GM12878 (cell line): Measurements from ENCODE around the gene PIEZO2. TPM values are rescaled to one million over a fixed set of nuclear protein-coding genes. Genes with fewer than 3 reads are reported as not detected.

ENCODE experiments used
- ATAC-seq: fragments of 200-7000 bp; cut with Tn5 transposase; 3 replicates; pipeline ENCODE4 v1.9.1; 2020; ENCODE audit warnings: mild to moderate bottlenecking, moderate library complexity
- BruUV-seq: library from RNA; stranded (reverse); fragments of 400-500 nt; replicated peaks from 2 replicates; lab custom pipeline; 2021; lab: Mats Ljungman, UMichigan
- CTCF ChIA-PET: fragments of 300-600 bp; sonication (Branson Sonifier 250); formaldehyde crosslinking; extraction: SDS; loops from one replicate; lab custom pipeline; 2021; ENCODE audit warnings: inconsistent platforms; lab: Yijun Ruan, JAX
- POLR2A ChIA-PET: fragments of 350-600 bp; formaldehyde crosslinking; extraction: SDS; loops from one replicate; lab custom pipeline; 2021; ENCODE audit warnings: inconsistent platforms; lab: Charles Lee
- RAD21 ChIA-PET: fragments of 300-600 bp; sonication (Branson Sonifier 250); formaldehyde crosslinking; loops from one replicate; lab custom pipeline; 2023; ENCODE audit warnings: antibody characterized with exemption; ENCODE audit not compliant: unreplicated experiment; lab: Charles Lee
- SMC1A ChIA-PET: fragments of 300-600 bp; sonication (Branson Sonifier 250); formaldehyde crosslinking; loops from one replicate; lab custom pipeline; 2023; ENCODE audit not compliant: unreplicated experiment, uncharacterized antibody; lab: Charles Lee
- DNase-seq: peaks from one replicate; pipeline ENCODE4 v3.0.0-alpha.2; 2011; ENCODE audit warnings: low read depth, low spot score
- FAIRE-seq: peaks from 3 replicates; lab custom pipeline; 2011; peaks lifted over from hg19 to GRCh38; lab: Jason Lieb, UNC
- H2AFZ ChIP-seq: 2 replicates; pipeline ENCODE4 v1.6.0; 2011; ENCODE audit warnings: low read depth, low read length, control low read depth; ENCODE audit not compliant: control insufficient read depth
- H3K27ac ChIP-seq: 2 replicates; pipeline ENCODE4 v1.5.1; 2011; ENCODE audit warnings: control low read depth; ENCODE audit not compliant: control insufficient read depth, insufficient read depth
- H3K27me3 ChIP-seq, 2 experiments: replicated peaks in 1 of 2; 2 replicates each; pipeline versions ENCODE4 v1.6.0 to v1.6.1; 2011; ENCODE audit warnings: low read length in 1 of 2; ENCODE audit not compliant: control insufficient read depth in 2 of 2, insufficient read depth in 2 of 2
- H3K36me3 ChIP-seq, 2 experiments: 2 replicates each; pipeline ENCODE4 v1.5.1; 2011; ENCODE audit warnings: low read length in 1 of 2; ENCODE audit not compliant: control insufficient read depth in 2 of 2, insufficient read depth in 2 of 2
- H3K4me1 ChIP-seq: 2 replicates; pipeline ENCODE4 v1.6.1; 2011; ENCODE audit warnings: mild to moderate bottlenecking, low read length, moderate library complexity, mixed read lengths; ENCODE audit not compliant: control insufficient read depth, insufficient read depth
- H3K4me2 ChIP-seq: 2 replicates; pipeline ENCODE4 v1.6.0; 2011; ENCODE audit warnings: control low read depth; ENCODE audit not compliant: control insufficient read depth, insufficient read depth
- H3K4me3 ChIP-seq: fragments of 200-600 bp; sonication (generic); 2 replicates; pipeline ENCODE4 v1.5.1; 2016
- H3K79me2 ChIP-seq: 2 replicates; pipeline ENCODE4 v1.6.0; 2011; ENCODE audit warnings: low read length; ENCODE audit not compliant: control insufficient read depth, insufficient read depth
- H3K9ac ChIP-seq: 2 replicates; pipeline ENCODE4 v1.8.0; 2011; ENCODE audit warnings: low read length, control low read depth, mixed read lengths; ENCODE audit not compliant: control insufficient read depth, insufficient read depth
- H3K9me3 ChIP-seq: replicated peaks from 3 replicates; pipeline ENCODE4 v1.5.1; 2011; ENCODE audit warnings: mild to moderate bottlenecking, low read length; ENCODE audit not compliant: control insufficient read depth, insufficient read depth
- H4K20me1 ChIP-seq: 2 replicates; pipeline ENCODE4 v1.6.0; 2011; ENCODE audit not compliant: control insufficient read depth, insufficient read depth
- BHLHE40 ChIP-seq, 2 experiments: fragments of 450-650 bp in 1 of 2; IDR thresholded peaks; 2 replicates each; pipeline ENCODE4 v1.6.1; 2011 to 2017; ENCODE audit warnings: low read depth in 2 of 2, borderline replicate concordance in 1 of 2, improper control_type of control experiment in 1 of 2, low read length in 1 of 2, mild to moderate bottlenecking in 1 of 2
- FOS ChIP-seq: IDR thresholded peaks from 3 replicates; pipeline ENCODE4 v1.6.1; 2011; ENCODE audit warnings: borderline replicate concordance; ENCODE audit not compliant: insufficient read length; ENCODE audit errors: extremely low read depth
- IKZF1 ChIP-seq: fragments of 450-650 bp; conservative IDR thresholded peaks from 2 replicates; pipeline ENCODE4 v1.6.1; 2017; ENCODE audit warnings: antibody characterized with exemption, mild to moderate bottlenecking
- IRF5 ChIP-seq: fragments of 450-650 bp; IDR thresholded peaks from 2 replicates; pipeline ENCODE4 v1.6.1; 2017; ENCODE audit warnings: borderline replicate concordance
- MEF2B ChIP-seq: fragments of 450-650 bp; IDR thresholded peaks from 2 replicates; pipeline ENCODE4 v1.6.1; 2018; ENCODE audit warnings: mild to moderate bottlenecking, moderate library complexity; ENCODE audit not compliant: partially characterized antibody, poor library complexity, severe bottlenecking
- NFYA ChIP-seq: IDR thresholded peaks from 2 replicates; pipeline ENCODE4 v1.6.1; 2011; ENCODE audit warnings: low read depth, mild to moderate bottlenecking, low read length, improper control_type of control experiment, borderline replicate concordance
- NR2C2 ChIP-seq: IDR thresholded peaks from 2 replicates; pipeline ENCODE4 v1.6.1; 2011; ENCODE audit warnings: borderline replicate concordance, low read depth; ENCODE audit not compliant: control insufficient read depth, insufficient read length
- POLR2AphosphoS5 ChIP-seq: IDR thresholded peaks from 2 replicates; pipeline ENCODE4 v1.6.1; 2011; ENCODE audit warnings: mild to moderate bottlenecking, low read length, inconsistent platforms
- POU2F2 ChIP-seq: IDR thresholded peaks from 3 replicates; pipeline ENCODE4 v1.6.1; 2011; ENCODE audit warnings: low read depth, mild to moderate bottlenecking, low read length, borderline replicate concordance
- RAD21 ChIP-seq: IDR thresholded peaks from 2 replicates; pipeline ENCODE4 v1.6.1; 2011; ENCODE audit warnings: mild to moderate bottlenecking, low read depth, low read length, moderate library complexity; ENCODE audit not compliant: insufficient read depth
- RBBP5 ChIP-seq: fragments of 200-600 bp; sonication (generic); conservative IDR thresholded peaks from 2 replicates; pipeline ENCODE4 v1.6.1; 2016
- RELB ChIP-seq: fragments of 450-650 bp; IDR thresholded peaks from 2 replicates; pipeline ENCODE4 v1.6.1; 2017; ENCODE audit warnings: low read depth, mild to moderate bottlenecking, moderate library complexity
- TCF12 ChIP-seq: IDR thresholded peaks from 2 replicates; pipeline ENCODE4 v1.6.1; 2011; ENCODE audit warnings: low read depth, mild to moderate bottlenecking, low read length
- ZNF24 ChIP-seq: fragments of 450-650 bp; IDR thresholded peaks from 2 replicates; pipeline ENCODE4 v1.6.1; 2017; ENCODE audit warnings: antibody characterized with exemption, mild to moderate bottlenecking
- WGBS: methylation state at CpG from one replicate; pipeline ENCODE4 v1.1.6; 2016; ENCODE audit warnings: low lambda C conversion rate; ENCODE audit not compliant: insufficient replicate concordance, insufficient coverage; ENCODE audit errors: missing lambda C conversion rate; 5-methylcytosine and 5-hydroxymethylcytosine counted together
- in situ Hi-C: fragments of 300-500 bp; cut with MboI; formaldehyde crosslinking; loops from 9 replicates; pipeline ENCODE4 v1.14.3; 2018; ENCODE audit warnings: mixed read lengths
- intact Hi-C: fragments of 100-400 bp; cut with micrococcal nuclease; formaldehyde crosslinking; loops from one replicate; pipeline ENCODE4 v1.14.2; 2022; ENCODE audit not compliant: unreplicated experiment
- polyA plus RNA-seq, 11 experiments: library from polyadenylated mRNA; depleted of rRNA in 4 of 11; unstranded in 6 of 11; stranded (reverse) in 5 of 11; fragments of >200 nt; fragmentation: Nextera tagmentation in 4 of 11; fragmentation: Illumina TruSeq in 1 of 11; extraction: Ambion mirVana in 4 of 11; extraction: Trizol in 1 of 11; gene quantifications; 1 replicate in 1 of 11; 2 replicates in 10 of 11; pipeline versions ENCODE4 v1.2.1 to v1.2.3, GENCODE V29; 2011 to 2016; ENCODE audit warnings: inconsistent platforms in 2 of 11, missing spikeins in 2 of 11, low read depth in 1 of 11
- total RNA-seq, 4 experiments: library from RNA; depleted of rRNA in 3 of 4; stranded (reverse); fragments of >200 nt in 3 of 4; fragmentation: Illumina TruSeq in 1 of 4; extraction: Trizol in 1 of 4; gene quantifications; 2 replicates each; pipeline versions ENCODE4 v1.2.1 to v1.2.3, GENCODE V29; 2013 to 2021
- TF ChIP-seq, protein P1 (sequence below), 3 experiments: IDR thresholded peaks in 2 of 3; conservative IDR thresholded peaks in 1 of 3; 2 replicates each; pipeline ENCODE4 v1.5.1; 2011; ENCODE audit warnings: low read depth in 3 of 3, low read length in 3 of 3, mild to moderate bottlenecking in 3 of 3, control low read depth in 2 of 3, moderate library complexity in 2 of 3, inconsistent platforms in 1 of 3, mixed read lengths in 1 of 3; ENCODE audit not compliant: control insufficient read depth in 2 of 3, insufficient read depth in 1 of 3; ENCODE audit errors: extremely low read depth in 1 of 3

The PIEZO2 gene
- total and polyA plus RNA-seq, 10 of the 15 experiments (the other 5 are each of a cell fraction or from before 2014, with no cell fraction given) = 6.7 to 42.3 (median 27.4) TPM

GRCh38 chr18:11021477-11021876 lies 127.9 kb downstream of the PIEZO2 start:
- FAIRE-seq (no peak), DNase-seq (no peak), ATAC-seq (peak; percentile 65)
- H3K27ac ChIP-seq = peak overlapping the region; percentile 54
- no peaks in the 10 kb centered on the region for H3K27me3 ChIP-seq
- H3K4me3 ChIP-seq = 0 out of 2 replicates have a peak overlapping the region, but pooled peaks have one; percentile 53
- 0 out of 4 replicates have a peak, but pooled peaks cover 0 to 4% of the 10 kb centered on the region in 2 experiments for H3K36me3 ChIP-seq
- peaks cover 36% of the 10 kb centered on the region for H3K4me1 ChIP-seq
- 74% methylated on average over 7 of the region's 8 CpGs for WGBS
- CTCF ChIA-PET = interaction anchor here (1.2 to 1.9 kb wide), 4 partner anchors 15 to 123 kb away, joined by 5 to 9 read pairs (median 6); no protein-coding TSS in a partner anchor
- H3K9ac ChIP-seq = peak overlapping the region; percentile 53
- no peak overlapping the region for H2AFZ ChIP-seq
- peaks cover 38% of the 10 kb centered on the region for H3K79me2 ChIP-seq
- peak overlapping the region; percentile 36 for H3K4me2 ChIP-seq
- RAD21 ChIA-PET = interaction anchor here (1.1 to 2.4 kb wide), 5 partner anchors 10 to 70 kb away, joined by 5 to 14 read pairs (median 7); no protein-coding TSS in a partner anchor
- H3K9me3 ChIP-seq = no peaks in the 10 kb centered on the region; the same call in 1 of the 3 replicates
- no peaks in the 10 kb centered on the region for H4K20me1 ChIP-seq
- no TSS peak for BruUV-seq
- intact Hi-C loops (no loop called here), in situ Hi-C loops (no loop called here)
- SMC1A ChIA-PET = interaction anchor here (1.0 to 5.2 kb wide), 16 partner anchors 8 to 168 kb away, joined by 3 to 42 read pairs (median 8); no protein-coding TSS in a partner anchor
- POLR2A ChIA-PET = interaction anchor here (1.2 to 2.3 kb wide), 2 partner anchors 15 to 51 kb away, joined by 5 to 7 read pairs; no protein-coding TSS in a partner anchor
- no peak for TF ChIP-seq RBBP5
- peak; percentile 64 for TF ChIP-seq MEF2B
- TF ChIP-seq, protein P1, sequence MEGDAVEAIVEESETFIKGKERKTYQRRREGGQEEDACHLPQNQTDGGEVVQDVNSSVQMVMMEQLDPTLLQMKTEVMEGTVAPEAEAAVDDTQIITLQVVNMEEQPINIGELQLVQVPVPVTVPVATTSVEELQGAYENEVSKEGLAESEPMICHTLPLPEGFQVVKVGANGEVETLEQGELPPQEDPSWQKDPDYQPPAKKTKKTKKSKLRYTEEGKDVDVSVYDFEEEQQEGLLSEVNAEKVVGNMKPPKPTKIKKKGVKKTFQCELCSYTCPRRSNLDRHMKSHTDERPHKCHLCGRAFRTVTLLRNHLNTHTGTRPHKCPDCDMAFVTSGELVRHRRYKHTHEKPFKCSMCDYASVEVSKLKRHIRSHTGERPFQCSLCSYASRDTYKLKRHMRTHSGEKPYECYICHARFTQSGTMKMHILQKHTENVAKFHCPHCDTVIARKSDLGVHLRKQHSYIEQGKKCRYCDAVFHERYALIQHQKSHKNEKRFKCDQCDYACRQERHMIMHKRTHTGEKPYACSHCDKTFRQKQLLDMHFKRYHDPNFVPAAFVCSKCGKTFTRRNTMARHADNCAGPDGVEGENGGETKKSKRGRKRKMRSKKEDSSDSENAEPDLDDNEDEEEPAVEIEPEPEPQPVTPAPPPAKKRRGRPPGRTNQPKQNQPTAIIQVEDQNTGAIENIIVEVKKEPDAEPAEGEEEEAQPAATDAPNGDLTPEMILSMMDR (IDR thresholded peaks at IDR 0.05 in 2 of 3, conservative IDR thresholded peaks at IDR 0.05 in 1 of 3; ENCODE audit: control insufficient read depth in 2 of 3, extremely low read depth in 1 of 3, insufficient read depth in 1 of 3, low read depth in 3 of 3, low read length in 3 of 3) = peak in 1 of 3 experiments; percentile 6; a peak in 1 of 6 replicates
- 0 out of 2 replicates have a peak, but pooled peaks have one; percentile 2 for TF ChIP-seq RELB
- TF ChIP-seq TCF12 = peak; percentile 59; the same call in 1 of the 2 replicates
- TF ChIP-seq NR2C2 = no peak
- 0 out of 3 replicates have a peak, but pooled peaks have one; percentile 5 for TF ChIP-seq POU2F2
- TF ChIP-seq NFYA = no peak
- TF ChIP-seq ZNF24 = 0 out of 2 replicates have a peak, but pooled peaks have one; percentile 28
- 0 out of 2 replicates have a peak, but pooled peaks have one; percentile 15 for TF ChIP-seq POLR2AphosphoS5
- no peak for TF ChIP-seq RAD21
- TF ChIP-seq IRF5 = no peak
- peak; percentile 14 to 37; a peak in 1 of 4 replicates for TF ChIP-seq BHLHE40 (IDR thresholded peaks at IDR 0.05; ENCODE audit: borderline replicate concordance in 1 of 2, low read depth in 2 of 2, low read length in 1 of 2)
- no peak for TF ChIP-seq FOS
- TF ChIP-seq IKZF1 = no peak
